ENCODE data around the gene CENPE. TPM values are rescaled to one million over a fixed set of nuclear protein-coding genes. Genes with fewer than 3 reads are reported as not detected.

CENPE gene
- total and polyA plus RNA-seq, 10 donors = 0.30 to 11.7 (median 3.9) TPM

- no peak for DNase-seq
- H3K9me3 ChIP-seq = no peaks in the 10 kb centered on the region
- H3K36me3 ChIP-seq = peaks cover 0 to 27% (median 2%) of the 10 kb centered on the region in 6 donors
- no peak overlapping the region for H3K4me3 ChIP-seq
- no peaks in the 10 kb centered on the region for H3K4me1 ChIP-seq
- WGBS, 5 donors = 96 to 100% (median 99%) methylated on average over 2 of the region's 2 CpGs
- H3K27ac ChIP-seq = no peak overlapping the region
- intact Hi-C loops (cut with DNase I; ENCODE audit: low total_unique reads) = no loop called here
- no peak for TF ChIP-seq POLR2AphosphoS5 (IDR thresholded peaks at IDR 0.05)
- no peak for TF ChIP-seq POLR2A (IDR thresholded peaks at IDR 0.05)
- TF ChIP-seq CTCF (IDR thresholded peaks at IDR 0.05 in 8 of 11, conservative IDR thresholded peaks at IDR 0.05 in 3 of 11) = no peak
- H3K27me3 ChIP-seq (replicated peaks in 1 of 7) = no peaks in the 10 kb centered on the region
These were observed 137.5 kb downstream of the CENPE start for GRCh38 chr4:103060453-103061148.

Other genes with a start within 250 kb of the CENPE start
- 1 to 10 TPM in 6 of 7 donors, under 1 TPM in 1; 0.79 to 5.4 (median 2.2) TPM for gene SLC9B1, start 178.6 kb downstream of the CENPE start, total RNA-seq
- 1 to 10 TPM in 1 of 3 donors, under 1 TPM in 2; 0.37 to 1.4 (median 0.86) TPM for gene SLC9B1, start 178.6 kb downstream of the CENPE start, polyA plus RNA-seq
- gene SLC9B2, start 121.6 kb downstream of the CENPE start, total RNA-seq = 10 to 100 TPM; 10.1 to 17.0 (median 13.2) TPM
- 1 to 10 TPM; 6.4 to 9.2 (median 7.5) TPM for gene SLC9B2, start 121.6 kb downstream of the CENPE start, polyA plus RNA-seq
- gene BDH2, start 98.5 kb downstream of the CENPE start, total RNA-seq = 10 to 100 TPM; 16.8 to 42.0 (median 36.8) TPM
- gene BDH2, start 98.5 kb downstream of the CENPE start, polyA plus RNA-seq = 10 to 100 TPM; 32.6 to 42.2 (median 41.8) TPM